Activated CD8-positive, alpha-beta memory T cell treated with anti-CD3 and anti-CD28 coated beads for 1 hour (primary cell): ENCODE results near the gene ADAM29.
"Not testable (repeated sequence)": the region's sequence is repeated elsewhere in the genome, so short reads cannot be mapped to it uniquely, and the experiment has no call there.

ENCODE experiments used
- DNase-seq, 2 donors: peaks; one replicate each; pipeline ENCODE4 v3.0.0-alpha.2; 2020; ENCODE audit warnings: low read depth in 1 of 2; ENCODE audit errors: extremely low read depth in 1 of 2

The ADAM29 gene

GRCh38 chr4:174918058-174918457 lies at the start of gene ADAM29:
ADAM29 (plus strand) TSS chr4:174918358; CDS start chr4:174975526, 57,168 bp downstream.
- DNase-seq, result no peak

GRCh38 chr4:174869339-174869738 lies 48.8 kb upstream of the ADAM29 start:
- no peak for DNase-seq

- DNase-seq, result no peak
Observed at GRCh38 chr4:174870311-174870710, 47.8 kb upstream of the ADAM29 start.

DNA sequence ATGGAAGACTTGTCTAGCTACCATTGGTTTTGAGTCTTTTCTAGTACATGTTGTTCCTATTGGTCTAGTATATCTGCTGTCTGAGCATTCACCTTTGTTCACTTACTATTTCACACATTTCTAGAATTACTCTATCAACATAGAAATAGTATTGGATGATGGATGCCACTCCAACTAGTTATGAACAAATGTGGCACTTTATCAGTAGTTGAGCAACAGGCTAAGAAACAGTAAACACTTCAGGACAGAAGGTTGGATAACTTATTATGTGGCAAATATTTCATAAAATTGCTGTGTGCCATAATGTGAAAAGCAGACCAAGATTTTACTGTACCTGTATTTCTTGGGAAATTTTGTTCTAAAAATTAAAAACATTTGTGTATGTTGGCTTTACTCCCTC lies 46.8 kb upstream of the ADAM29 start:
- no peak for DNase-seq

DNA sequence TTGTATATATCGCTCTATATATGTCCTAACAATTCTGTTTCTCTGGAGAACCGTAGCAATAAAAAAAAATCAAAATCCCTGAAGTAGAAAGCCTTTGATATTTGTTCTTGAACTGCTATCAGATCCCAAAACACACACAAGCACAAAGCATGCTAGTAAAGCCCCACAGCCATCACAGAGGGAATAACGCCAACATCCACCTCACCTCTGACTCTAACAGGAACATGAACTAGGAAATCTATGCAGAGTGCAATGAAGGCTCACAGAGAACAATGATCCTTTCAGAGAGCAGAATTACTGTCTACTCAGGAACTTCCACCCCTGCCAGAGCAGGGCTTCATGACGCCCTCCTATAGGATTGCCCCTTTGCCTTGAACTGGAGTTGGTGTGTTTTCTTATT lies 45.0 kb upstream of the ADAM29 start:
- DNase-seq, result not testable (repeated sequence)

DNA sequence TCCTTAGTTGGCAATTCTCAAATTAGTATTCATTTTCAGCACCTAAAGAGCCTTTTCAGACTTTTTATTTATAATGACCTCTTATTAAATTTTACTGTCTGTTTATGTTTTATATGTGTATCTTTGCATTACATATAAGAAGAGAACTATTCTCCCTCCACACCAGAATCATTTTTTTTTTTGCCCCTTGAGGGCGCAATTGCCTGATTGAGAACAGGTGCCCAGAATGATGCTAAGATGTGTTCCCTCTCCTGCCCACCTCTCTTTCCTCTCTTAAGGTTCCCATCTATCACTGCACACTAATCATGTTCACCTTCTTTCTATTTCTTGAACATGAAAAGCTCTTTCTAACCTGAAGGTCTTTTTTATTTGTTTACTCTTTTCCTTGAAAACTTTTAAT lies 44.2 kb upstream of the ADAM29 start:
- DNase-seq, result no peak

- DNase-seq, result no peak
Observed at GRCh38 chr4:174874898-174875297, 43.3 kb upstream of the ADAM29 start.

- DNase-seq, result no peak
Observed at GRCh38 chr4:174880001-174880400, 38.2 kb upstream of the ADAM29 start.

GRCh38 chr4:174882317-174882992 lies 35.7 kb upstream of the ADAM29 start:
- DNase-seq, result no peak

DNA sequence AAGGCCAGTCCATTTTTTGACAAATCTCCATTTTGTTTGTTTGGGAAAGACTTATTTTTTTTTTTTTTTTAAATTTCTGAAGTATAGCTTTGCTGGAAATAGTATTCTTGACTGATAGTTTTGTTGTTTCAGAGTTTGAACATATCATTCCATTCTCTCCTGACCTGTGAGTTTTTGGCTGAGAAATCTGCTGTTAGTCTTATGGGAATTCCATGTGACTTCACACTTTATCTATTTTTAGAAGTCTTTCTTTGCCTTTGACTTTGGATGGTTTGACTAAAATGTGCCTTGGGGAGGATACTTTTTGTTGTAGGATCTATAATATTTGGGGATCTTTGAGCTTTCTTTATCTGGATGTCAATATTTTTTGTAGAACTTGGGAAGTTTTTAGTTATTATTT lies 10.7 kb upstream of the ADAM29 start:
- DNase-seq, result no peak

DNA sequence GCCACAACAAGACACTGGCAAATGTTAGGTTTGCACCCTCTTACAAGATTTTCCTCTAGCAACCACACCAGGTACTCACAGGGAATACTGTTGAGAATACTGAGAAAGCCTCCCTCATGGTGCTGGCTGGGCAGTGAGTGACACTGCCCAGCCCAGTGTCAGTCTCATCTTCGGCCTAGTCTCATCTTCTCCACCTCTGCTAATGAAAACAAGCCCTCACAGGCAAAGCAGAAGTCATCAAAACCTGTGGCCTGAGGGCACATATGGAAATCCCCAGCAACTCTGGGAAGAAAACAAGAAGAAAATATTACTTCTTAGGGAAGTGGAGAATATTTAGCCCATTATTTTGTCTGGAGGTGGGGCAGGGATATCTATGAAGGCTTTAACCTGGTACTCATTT lies 7.9 kb upstream of the ADAM29 start:
- no peak for DNase-seq

- no peak for DNase-seq
Observed at GRCh38 chr4:174912919-174913543, 5.1 kb upstream of the ADAM29 start.

DNA sequence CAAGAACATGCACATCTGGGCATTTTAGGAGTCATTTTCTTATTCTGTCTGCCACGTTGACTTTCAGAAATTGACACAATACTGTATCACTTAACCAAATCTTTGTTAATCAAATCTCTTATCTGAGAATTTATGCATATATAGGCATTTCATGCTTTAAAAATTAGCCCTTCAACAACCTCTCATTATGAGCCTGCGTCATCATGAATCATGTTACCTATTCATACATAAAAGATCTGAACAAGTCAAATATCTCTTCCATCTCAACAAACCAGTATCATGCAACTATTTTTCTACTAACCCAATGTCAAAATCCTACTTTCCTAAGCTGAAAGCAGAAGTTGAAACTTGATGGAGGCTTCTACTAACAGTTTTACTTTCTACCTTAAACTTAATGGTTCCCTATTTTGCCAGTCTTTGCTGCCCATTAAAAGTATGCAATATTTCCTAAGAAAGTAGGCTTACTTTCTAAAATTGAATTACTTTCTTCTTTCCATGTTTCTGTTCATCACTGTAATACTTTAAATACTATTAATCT lies 1.8 kb downstream of the ADAM29 start:
- DNase-seq, result no peak

DNA sequence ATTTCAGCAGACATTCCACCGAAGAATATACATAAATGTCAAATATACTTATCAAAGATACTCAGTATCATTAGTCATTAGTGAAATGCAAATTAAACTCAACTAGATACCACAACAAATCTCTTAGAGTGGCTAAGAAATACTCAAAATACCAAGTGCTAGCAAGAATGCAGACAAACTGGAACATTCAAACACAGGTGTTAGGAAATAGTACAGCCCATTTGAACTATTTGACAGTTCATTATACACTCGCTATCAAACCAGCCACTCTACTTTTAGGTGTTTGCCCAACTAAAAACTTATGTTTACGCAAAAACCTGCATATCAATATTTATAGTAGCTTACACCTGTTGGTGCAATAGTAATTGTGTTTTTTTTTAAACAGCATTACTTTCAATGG lies 8.8 kb downstream of the ADAM29 start:
- DNase-seq, result no peak

DNA sequence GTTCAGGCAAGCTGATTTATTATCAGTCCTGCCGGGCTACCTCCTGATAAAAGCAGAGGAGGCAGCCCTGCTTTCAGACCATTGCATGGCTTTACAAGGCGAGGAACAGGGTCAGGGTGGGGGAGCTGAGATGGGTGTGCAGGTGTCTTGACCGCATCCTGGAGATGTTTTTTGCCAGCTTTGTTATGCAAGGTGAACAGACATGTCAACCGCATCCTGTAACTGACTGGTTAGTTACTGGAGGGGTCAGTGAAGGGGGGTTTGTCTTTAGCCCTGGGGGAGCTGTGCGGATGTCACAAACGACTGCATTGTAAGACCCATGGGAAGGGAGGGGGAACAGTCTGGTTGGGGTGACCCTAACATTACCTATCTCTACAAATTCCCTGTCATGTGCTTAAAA lies 10.0 kb downstream of the ADAM29 start:
- DNase-seq, result no peak

- no peak for DNase-seq
Observed at GRCh38 chr4:174928575-174929253, 10.6 kb downstream of the ADAM29 start.

DNA sequence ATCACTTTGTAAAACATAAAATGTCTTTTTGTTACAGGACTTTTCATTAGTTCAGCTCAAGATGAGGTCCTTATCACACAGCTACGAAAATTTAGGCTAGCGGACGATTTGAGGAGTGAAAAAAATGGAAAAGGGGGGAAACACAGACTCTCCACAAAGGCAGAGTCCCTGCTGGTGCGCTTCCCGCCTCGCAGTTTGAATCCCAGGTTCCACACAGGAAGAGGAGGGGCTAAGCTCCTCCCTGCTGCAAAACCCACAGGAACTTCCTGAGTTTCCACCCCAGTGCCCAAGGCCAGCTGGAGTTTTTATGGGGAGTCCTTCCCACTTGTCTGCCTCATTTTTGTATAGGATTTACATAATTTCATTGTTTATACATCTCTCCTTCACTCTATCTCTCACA lies 11.2 kb downstream of the ADAM29 start:
- DNase-seq, result no peak

- no peak for DNase-seq
Observed at GRCh38 chr4:174930895-174931294, 12.7 kb downstream of the ADAM29 start.

DNA sequence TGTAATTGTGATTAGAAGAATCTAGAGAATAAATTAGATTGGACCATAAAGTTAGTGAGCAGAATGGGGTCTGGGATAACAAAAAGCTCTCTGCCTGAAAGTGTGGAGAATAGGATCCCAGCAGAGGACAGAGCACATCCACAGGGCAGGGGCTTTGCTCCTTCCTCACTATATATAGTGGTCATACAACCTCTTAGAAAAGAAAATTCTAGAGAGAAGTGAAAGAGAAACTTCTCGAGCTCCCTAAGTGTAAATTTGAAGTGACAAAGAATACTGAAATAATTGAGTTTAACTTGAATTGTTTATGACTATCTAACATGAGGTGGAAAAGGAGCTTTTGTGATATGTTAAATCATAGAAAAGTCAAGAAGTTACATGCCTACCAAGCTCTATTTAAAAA lies 14.9 kb downstream of the ADAM29 start:
- no peak for DNase-seq

DNA sequence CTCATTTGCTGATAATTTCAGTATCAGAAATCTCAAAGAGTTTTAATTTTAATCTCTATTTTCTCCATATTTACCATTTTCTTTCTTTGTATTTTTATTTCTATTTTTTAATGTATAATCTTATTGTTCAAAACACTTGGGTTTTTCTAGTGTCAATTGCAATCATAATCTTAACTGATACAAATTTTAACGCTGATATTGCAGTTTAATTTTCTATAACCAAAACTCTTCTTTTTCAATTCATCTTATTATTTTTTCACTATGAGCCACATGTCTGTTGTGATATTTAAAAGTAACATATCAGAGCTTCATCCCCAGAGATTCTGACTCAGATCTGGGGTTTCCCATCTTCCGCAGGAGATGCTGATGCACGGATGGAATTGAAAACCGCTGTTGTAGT lies 16.2 kb downstream of the ADAM29 start:
- DNase-seq, result no peak

GRCh38 chr4:174935607-174936006 lies 17.4 kb downstream of the ADAM29 start:
- no peak for DNase-seq

DNA sequence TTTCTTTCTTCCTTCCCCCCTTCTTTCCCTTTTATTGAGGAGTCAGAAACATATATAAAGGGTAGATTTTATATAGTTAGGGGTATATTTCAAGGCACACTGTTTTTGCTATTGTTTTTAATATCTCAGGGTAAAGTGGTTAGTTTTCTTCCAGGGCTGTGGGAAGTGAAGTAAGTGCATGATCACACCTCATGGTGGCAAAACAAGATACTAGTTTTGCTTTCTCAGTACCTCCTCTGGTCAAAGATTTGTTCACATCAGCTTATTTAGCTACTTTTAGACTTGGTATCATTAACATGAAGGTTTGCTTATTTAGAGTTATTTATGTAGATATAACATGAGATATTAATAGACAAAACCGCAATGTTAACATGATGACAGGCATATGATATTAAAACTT lies 21.8 kb downstream of the ADAM29 start:
- no peak for DNase-seq
